ENCODE measurements around the gene KRT16. TPM values are rescaled to one million over a fixed set of nuclear protein-coding genes. Genes with fewer than 3 reads are reported as not detected.

Gene KRT16
- total RNA-seq, 1 experiment from 2014 or later = not detected

DNA sequence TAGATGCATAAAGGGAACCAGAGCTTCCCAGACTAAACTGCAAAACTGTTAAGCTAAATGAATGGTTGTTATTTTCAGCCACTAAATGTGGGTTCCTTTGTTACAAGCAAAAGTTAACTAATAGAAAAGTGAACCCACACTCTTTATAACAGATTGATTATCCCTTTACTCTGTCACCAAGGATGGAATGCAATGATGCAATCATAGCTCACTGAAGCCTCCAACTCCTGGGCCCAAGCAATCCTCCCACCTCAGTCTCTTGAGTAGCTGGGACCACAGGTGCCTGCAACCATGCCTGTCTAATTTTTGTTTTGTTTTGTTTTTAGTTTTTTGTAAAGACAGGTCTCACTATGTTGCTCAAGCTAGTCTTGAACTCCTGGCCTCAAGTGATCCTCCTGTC lies 47.2 kb downstream of the KRT16 start:
- Histone ChIP-seq H3K79me2 (ENCODE audit: insufficient read depth, low read length) (no peaks in the 10 kb centered on the region), H3K27ac (ENCODE audit: insufficient read length, low read depth, low read length) (no peak overlapping the region), H3K27me3 (ENCODE audit: insufficient read depth, low read length) (no peaks in the 10 kb centered on the region), H3K56ac (ENCODE audit: insufficient read length, low read depth, low read length) (no peak overlapping the region), H3T11ph (ENCODE audit: low read length) (no peak overlapping the region), H4K5ac (ENCODE audit: insufficient read length, low read depth, low read length) (no peak overlapping the region), H3K9me3 (ENCODE audit: control insufficient read depth, low read depth, low read length) (no peaks in the 10 kb centered on the region), H3K9ac (ENCODE audit: extremely low read depth, insufficient read length, low read length) (no peak overlapping the region), H2BK20ac (ENCODE audit: low read depth, low read length, poor library complexity, severe bottlenecking) (no peak overlapping the region), H3K79me1 (ENCODE audit: insufficient read depth, low read depth, low read length, poor library complexity, severe bottlenecking) (no peaks in the 10 kb centered on the region), H2BK15ac (ENCODE audit: low read depth, low read length) (no peak overlapping the region), H2AFZ (ENCODE audit: low read length) (no peak overlapping the region), H4K8ac (replicated peaks; ENCODE audit: insufficient read length, low read depth, low read length) (no peak overlapping the region), H4K91ac (ENCODE audit: insufficient read length, low read depth, low read length) (no peak overlapping the region), H3K14ac (ENCODE audit: insufficient read depth, low read length) (no peak overlapping the region), H3K4me2 (ENCODE audit: insufficient read depth, insufficient read length, low read length) (no peak overlapping the region), H3K4ac (ENCODE audit: low read depth, low read length) (no peak overlapping the region), H3K18ac (ENCODE audit: insufficient read length, low read depth, low read length) (no peak overlapping the region), H3K23ac (ENCODE audit: insufficient read length, low read depth, low read length) (no peak overlapping the region), H2AK5ac (ENCODE audit: insufficient read length, low read length) (no peak overlapping the region), H2BK12ac (ENCODE audit: insufficient read length, low read depth, low read length) (no peak overlapping the region), H2BK120ac (ENCODE audit: low read depth, low read length, poor library complexity, severe bottlenecking) (no peak overlapping the region), H3K4me1 (ENCODE audit: insufficient read depth, low read length) (no peaks in the 10 kb centered on the region), H4K20me1 (ENCODE audit: control insufficient read depth, insufficient read depth, insufficient read length) (no peaks in the 10 kb centered on the region), H3K23me2 (ENCODE audit: insufficient read length, low read depth, low read length, poor library complexity, severe bottlenecking) (no peaks in the 10 kb centered on the region), H2BK5ac (ENCODE audit: insufficient read length, low read length) (no peak overlapping the region)
- DNase-seq = no peak
- Mint-ChIP-seq H3K4me1 (peaks cover 6 to 8% of the 10 kb centered on the region in 2 experiments; a peak in 3 of 4 replicates), H3K4me3 (no peak overlapping the region), H3K9me3 (no peaks in the 10 kb centered on the region; a peak in 1 of 5 replicates), H3K27ac (no peak overlapping the region), H3K36me3 (ENCODE audit: insufficient read depth in 1 of 3, low read depth in 3 of 3) (no peaks in the 10 kb centered on the region; a peak in 1 of 7 replicates), H3K27me3 (ENCODE audit: low read depth) (peaks cover 48% of the 10 kb centered on the region)
- TF ChIP-seq, protein P1, sequence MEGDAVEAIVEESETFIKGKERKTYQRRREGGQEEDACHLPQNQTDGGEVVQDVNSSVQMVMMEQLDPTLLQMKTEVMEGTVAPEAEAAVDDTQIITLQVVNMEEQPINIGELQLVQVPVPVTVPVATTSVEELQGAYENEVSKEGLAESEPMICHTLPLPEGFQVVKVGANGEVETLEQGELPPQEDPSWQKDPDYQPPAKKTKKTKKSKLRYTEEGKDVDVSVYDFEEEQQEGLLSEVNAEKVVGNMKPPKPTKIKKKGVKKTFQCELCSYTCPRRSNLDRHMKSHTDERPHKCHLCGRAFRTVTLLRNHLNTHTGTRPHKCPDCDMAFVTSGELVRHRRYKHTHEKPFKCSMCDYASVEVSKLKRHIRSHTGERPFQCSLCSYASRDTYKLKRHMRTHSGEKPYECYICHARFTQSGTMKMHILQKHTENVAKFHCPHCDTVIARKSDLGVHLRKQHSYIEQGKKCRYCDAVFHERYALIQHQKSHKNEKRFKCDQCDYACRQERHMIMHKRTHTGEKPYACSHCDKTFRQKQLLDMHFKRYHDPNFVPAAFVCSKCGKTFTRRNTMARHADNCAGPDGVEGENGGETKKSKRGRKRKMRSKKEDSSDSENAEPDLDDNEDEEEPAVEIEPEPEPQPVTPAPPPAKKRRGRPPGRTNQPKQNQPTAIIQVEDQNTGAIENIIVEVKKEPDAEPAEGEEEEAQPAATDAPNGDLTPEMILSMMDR (conservative IDR thresholded peaks at IDR 0.05) = no peak
